Measurements from ENCODE around the gene PPP3R1. TPM values are rescaled to one million over a fixed set of nuclear protein-coding genes. Genes with fewer than 3 reads are reported as not detected.

The PPP3R1 gene
- total and polyA plus RNA-seq, 2 of the 8 experiments (the other 6 are each of a cell fraction or from before 2014, with no cell fraction given) = 9.3 to 85.1 TPM

DNA sequence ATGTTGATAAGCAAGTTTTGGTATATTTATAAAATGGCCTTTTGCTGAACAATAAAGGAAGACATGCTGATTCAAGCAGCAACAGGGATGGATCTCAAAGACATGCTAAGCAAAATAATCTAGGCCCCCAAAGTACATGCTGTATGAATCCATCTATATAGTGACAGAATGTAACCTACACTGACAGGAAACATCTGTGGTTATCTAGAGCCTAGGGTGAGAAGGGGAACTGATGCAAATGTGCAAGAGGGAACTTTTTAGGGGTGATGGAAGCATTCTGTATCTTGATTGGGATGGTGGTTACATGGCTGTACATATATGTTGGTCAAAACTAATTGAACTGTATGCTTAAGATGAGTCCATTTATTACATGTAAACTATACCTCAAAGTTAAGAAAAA, 43.2 kb upstream of the PPP3R1 start:
- H2BK5ac ChIP-seq (ENCODE audit: low read depth, low read length) = no peak overlapping the region
- H3K79me1 ChIP-seq (ENCODE audit: low read depth, low read length) = no peaks in the 10 kb centered on the region
- H3K27ac ChIP-seq (ENCODE audit: low read depth, low read length) = no peak overlapping the region
- no peak overlapping the region for H3K4me3 ChIP-seq (ENCODE audit: extremely low read depth in 1 of 4, insufficient read depth in 2 of 4, low read depth in 3 of 4, low read length in 4 of 4)
- H4K20me1 ChIP-seq (replicated peaks in 1 of 2; ENCODE audit: control insufficient read depth in 1 of 2, insufficient read depth in 2 of 2, low read length in 2 of 2) = no peaks in the 10 kb centered on the region
- H3K36me3 ChIP-seq (ENCODE audit: control insufficient read depth in 2 of 4, insufficient read depth in 4 of 4, low read length in 3 of 4) = no peaks in the 10 kb centered on the region
- H3K4ac ChIP-seq (replicated peaks; ENCODE audit: insufficient read length, low read depth, low read length) = no peak overlapping the region
- H3K79me2 ChIP-seq (ENCODE audit: control insufficient read depth in 1 of 2, insufficient read depth in 2 of 2, low read length in 2 of 2) = no peaks in the 10 kb centered on the region
- no peak overlapping the region for H4K91ac ChIP-seq (replicated peaks; ENCODE audit: insufficient read length, low read length)
- H3K18ac ChIP-seq (ENCODE audit: extremely low read depth, low read length) = no peak overlapping the region
- FAIRE-seq = no peak
- no peak overlapping the region for H2AK5ac ChIP-seq (ENCODE audit: low read depth, low read length)
- no peak overlapping the region for H2BK15ac ChIP-seq (ENCODE audit: low read length)
- H3K27me3 ChIP-seq (replicated peaks in 1 of 4; ENCODE audit: control insufficient read depth in 3 of 4, extremely low read depth in 1 of 4, insufficient read depth in 3 of 4, low read length in 3 of 4) = no peaks in the 10 kb centered on the region
- DNase-seq (ENCODE audit: low read depth in 1 of 2, low spot score in 2 of 2) = no peak
- no peak overlapping the region for H2BK12ac ChIP-seq (ENCODE audit: low read depth, low read length)
- H3K4me1 ChIP-seq (replicated peaks in 1 of 4; ENCODE audit: control insufficient read depth in 3 of 4, insufficient read depth in 4 of 4, low read length in 3 of 4) = no peaks in the 10 kb centered on the region
- POLR2A ChIA-PET (ENCODE audit: partially characterized antibody) = no interaction called here
- H3K14ac ChIP-seq (ENCODE audit: insufficient read length) = no peak overlapping the region
- H4K5ac ChIP-seq (ENCODE audit: insufficient read length, low read depth, low read length) = no peak overlapping the region
- no peak overlapping the region for H3K9ac ChIP-seq (replicated peaks in 1 of 4; ENCODE audit: extremely low read depth in 1 of 4, low read depth in 3 of 4, low read length in 3 of 4)
- H2BK20ac ChIP-seq (ENCODE audit: low read length) = no peak overlapping the region
- H2BK120ac ChIP-seq (replicated peaks; ENCODE audit: low read depth, low read length) = no peak overlapping the region
- CTCF ChIA-PET (ENCODE audit: partially characterized antibody) = interaction anchor here (1.1 to 10.2 kb wide), 4 partner anchors 8 to 17 kb away, joined by 3 to 108 read pairs (median 25); no protein-coding TSS in a partner anchor
- H2AFZ ChIP-seq (ENCODE audit: low read length) = no peak overlapping the region
- H3K4me2 ChIP-seq (ENCODE audit: insufficient read depth in 1 of 2, low read depth in 2 of 2, low read length in 2 of 2) = no peak overlapping the region
- no peak overlapping the region for H3K56ac ChIP-seq (replicated peaks; ENCODE audit: insufficient read length, low read depth, low read length)
- H3K23ac ChIP-seq (ENCODE audit: insufficient read length) = no peak overlapping the region
- no peaks in the 10 kb centered on the region for H3K23me2 ChIP-seq (ENCODE audit: low read depth, low read length)
- H4K8ac ChIP-seq (ENCODE audit: extremely low read depth, insufficient read depth, low read length) = no peak overlapping the region
- no peaks in the 10 kb centered on the region for H3K9me3 ChIP-seq (ENCODE audit: insufficient read depth in 2 of 2, low read depth in 1 of 2, low read length in 1 of 2)
- TF ChIP-seq HDAC2 (IDR thresholded peaks at IDR 0.05; ENCODE audit: borderline replicate concordance in 1 of 2, low read depth in 2 of 2, low read length in 2 of 2) (no peak), RXRA (IDR thresholded peaks at IDR 0.05; ENCODE audit: insufficient read depth, low read depth, low read length) (no peak), CBX5 (IDR thresholded peaks at IDR 0.05; ENCODE audit: low read depth, low read length) (no peak), TEAD4 (IDR thresholded peaks at IDR 0.05; ENCODE audit: low read depth, low read length) (no peak), SIX5 (IDR thresholded peaks at IDR 0.05; ENCODE audit: low read depth, low read length) (no peak), TAF7 (optimal IDR thresholded peaks at IDR 0.05; ENCODE audit: borderline replicate concordance, low read depth, low read length) (no peak), EZH2 (IDR thresholded peaks at IDR 0.05; ENCODE audit: low read depth, low read length, severe bottlenecking) (no peak), SP4 (IDR thresholded peaks at IDR 0.05; ENCODE audit: low read length) (no peak), KDM5A (IDR thresholded peaks at IDR 0.05; ENCODE audit: low read length) (no peak), NRF1 (IDR thresholded peaks at IDR 0.05; ENCODE audit: low read depth, low read length) (no peak), POLR2AphosphoS5 (IDR thresholded peaks at IDR 0.05; ENCODE audit: low read depth, low read length) (no peak), HDAC6 (IDR thresholded peaks at IDR 0.05; ENCODE audit: low read depth, low read length) (no peak), ZNF274 (IDR thresholded peaks at IDR 0.05; ENCODE audit: borderline replicate concordance, extremely low read depth, low read length) (no peak)
- TF ChIP-seq, protein P1, sequence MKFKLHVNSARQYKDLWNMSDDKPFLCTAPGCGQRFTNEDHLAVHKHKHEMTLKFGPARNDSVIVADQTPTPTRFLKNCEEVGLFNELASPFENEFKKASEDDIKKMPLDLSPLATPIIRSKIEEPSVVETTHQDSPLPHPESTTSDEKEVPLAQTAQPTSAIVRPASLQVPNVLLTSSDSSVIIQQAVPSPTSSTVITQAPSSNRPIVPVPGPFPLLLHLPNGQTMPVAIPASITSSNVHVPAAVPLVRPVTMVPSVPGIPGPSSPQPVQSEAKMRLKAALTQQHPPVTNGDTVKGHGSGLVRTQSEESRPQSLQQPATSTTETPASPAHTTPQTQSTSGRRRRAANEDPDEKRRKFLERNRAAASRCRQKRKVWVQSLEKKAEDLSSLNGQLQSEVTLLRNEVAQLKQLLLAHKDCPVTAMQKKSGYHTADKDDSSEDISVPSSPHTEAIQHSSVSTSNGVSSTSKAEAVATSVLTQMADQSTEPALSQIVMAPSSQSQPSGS (IDR thresholded peaks at IDR 0.05; ENCODE audit: low read length) = no peak

Measured in H1 (cell line).